GM12878 (cell line): ENCODE measurements around the gene CCNY. TPM values are rescaled to one million over a fixed set of nuclear protein-coding genes. Genes with fewer than 3 reads are reported as not detected.

Source experiments
- ATAC-seq: fragments of 200-7000 bp; cut with Tn5 transposase; 3 replicates; pipeline ENCODE4 v1.9.1; 2020; ENCODE audit warnings: mild to moderate bottlenecking, moderate library complexity
- BruUV-seq: library from RNA; stranded (reverse); fragments of 400-500 nt; replicated peaks from 2 replicates; lab custom pipeline; 2021; lab: Mats Ljungman, UMichigan
- CTCF ChIA-PET: fragments of 300-600 bp; sonication (Branson Sonifier 250); formaldehyde crosslinking; extraction: SDS; loops from one replicate; lab custom pipeline; 2021; ENCODE audit warnings: inconsistent platforms; lab: Yijun Ruan, JAX
- POLR2A ChIA-PET: fragments of 350-600 bp; formaldehyde crosslinking; extraction: SDS; loops from one replicate; lab custom pipeline; 2021; ENCODE audit warnings: inconsistent platforms; lab: Charles Lee
- RAD21 ChIA-PET: fragments of 300-600 bp; sonication (Branson Sonifier 250); formaldehyde crosslinking; loops from one replicate; lab custom pipeline; 2023; ENCODE audit warnings: antibody characterized with exemption; ENCODE audit not compliant: unreplicated experiment; lab: Charles Lee
- SMC1A ChIA-PET: fragments of 300-600 bp; sonication (Branson Sonifier 250); formaldehyde crosslinking; loops from one replicate; lab custom pipeline; 2023; ENCODE audit not compliant: unreplicated experiment, uncharacterized antibody; lab: Charles Lee
- DNase-seq: peaks from one replicate; pipeline ENCODE4 v3.0.0-alpha.2; 2011; ENCODE audit warnings: low read depth, low spot score
- FAIRE-seq: peaks from 3 replicates; lab custom pipeline; 2011; peaks lifted over from hg19 to GRCh38; lab: Jason Lieb, UNC
- H2AFZ ChIP-seq: 2 replicates; pipeline ENCODE4 v1.6.0; 2011; ENCODE audit warnings: low read depth, low read length, control low read depth; ENCODE audit not compliant: control insufficient read depth
- H3K27ac ChIP-seq: 2 replicates; pipeline ENCODE4 v1.5.1; 2011; ENCODE audit warnings: control low read depth; ENCODE audit not compliant: control insufficient read depth, insufficient read depth
- H3K27me3 ChIP-seq, 2 experiments: replicated peaks in 1 of 2; 2 replicates each; pipeline versions ENCODE4 v1.6.0 to v1.6.1; 2011; ENCODE audit warnings: low read length in 1 of 2; ENCODE audit not compliant: control insufficient read depth in 2 of 2, insufficient read depth in 2 of 2
- H3K36me3 ChIP-seq, 2 experiments: 2 replicates each; pipeline ENCODE4 v1.5.1; 2011; ENCODE audit warnings: low read length in 1 of 2; ENCODE audit not compliant: control insufficient read depth in 2 of 2, insufficient read depth in 2 of 2
- H3K4me1 ChIP-seq: 2 replicates; pipeline ENCODE4 v1.6.1; 2011; ENCODE audit warnings: mild to moderate bottlenecking, low read length, moderate library complexity, mixed read lengths; ENCODE audit not compliant: control insufficient read depth, insufficient read depth
- H3K4me2 ChIP-seq: 2 replicates; pipeline ENCODE4 v1.6.0; 2011; ENCODE audit warnings: control low read depth; ENCODE audit not compliant: control insufficient read depth, insufficient read depth
- H3K4me3 ChIP-seq: fragments of 200-600 bp; sonication (generic); 2 replicates; pipeline ENCODE4 v1.5.1; 2016
- H3K79me2 ChIP-seq: 2 replicates; pipeline ENCODE4 v1.6.0; 2011; ENCODE audit warnings: low read length; ENCODE audit not compliant: control insufficient read depth, insufficient read depth
- H3K9ac ChIP-seq: 2 replicates; pipeline ENCODE4 v1.8.0; 2011; ENCODE audit warnings: low read length, control low read depth, mixed read lengths; ENCODE audit not compliant: control insufficient read depth, insufficient read depth
- H3K9me3 ChIP-seq: replicated peaks from 3 replicates; pipeline ENCODE4 v1.5.1; 2011; ENCODE audit warnings: mild to moderate bottlenecking, low read length; ENCODE audit not compliant: control insufficient read depth, insufficient read depth
- H4K20me1 ChIP-seq: 2 replicates; pipeline ENCODE4 v1.6.0; 2011; ENCODE audit not compliant: control insufficient read depth, insufficient read depth
- BRCA1 ChIP-seq: IDR thresholded peaks from 2 replicates; pipeline ENCODE4 v1.6.1; 2011; ENCODE audit warnings: low read depth, low read length, improper control_type of control experiment
- ETV6 ChIP-seq, 2 experiments: fragments of 450-650 bp in 1 of 2; IDR thresholded peaks in 1 of 2; conservative IDR thresholded peaks in 1 of 2; 2 replicates each; pipeline ENCODE4 v1.6.1; 2014; ENCODE audit warnings: antibody characterized with exemption in 1 of 2, borderline replicate concordance in 1 of 2, low read depth in 1 of 2, mild to moderate bottlenecking in 1 of 2, moderate library complexity in 1 of 2
- MTA2 ChIP-seq: fragments of 450-650 bp; IDR thresholded peaks from 2 replicates; pipeline ENCODE4 v1.6.1; 2016; ENCODE audit warnings: low read depth, mild to moderate bottlenecking, moderate library complexity
- NFXL1 ChIP-seq: fragments of 450-650 bp; IDR thresholded peaks from 2 replicates; pipeline ENCODE4 v1.6.1; 2017; ENCODE audit warnings: antibody characterized with exemption, mild to moderate bottlenecking, borderline replicate concordance
- NR2C2 ChIP-seq: IDR thresholded peaks from 2 replicates; pipeline ENCODE4 v1.6.1; 2011; ENCODE audit warnings: borderline replicate concordance, low read depth; ENCODE audit not compliant: control insufficient read depth, insufficient read length
- PKNOX1 ChIP-seq: fragments of 450-650 bp; IDR thresholded peaks from 2 replicates; pipeline ENCODE4 v1.6.1; 2016; ENCODE audit warnings: mild to moderate bottlenecking
- PML ChIP-seq: IDR thresholded peaks from 2 replicates; pipeline ENCODE4 v1.6.1; 2012; ENCODE audit warnings: low read length, inconsistent platforms
- POU2F2 ChIP-seq: IDR thresholded peaks from 3 replicates; pipeline ENCODE4 v1.6.1; 2011; ENCODE audit warnings: low read depth, mild to moderate bottlenecking, low read length, borderline replicate concordance
- RAD51 ChIP-seq: fragments of 450-650 bp; IDR thresholded peaks from 2 replicates; pipeline ENCODE4 v1.6.1; 2016; ENCODE audit warnings: moderate library complexity, mild to moderate bottlenecking, inconsistent platforms
- SMAD1 ChIP-seq: fragments of 450-650 bp; IDR thresholded peaks from 2 replicates; pipeline ENCODE4 v1.6.1; 2018; ENCODE audit warnings: mild to moderate bottlenecking, low read depth; ENCODE audit not compliant: partially characterized antibody
- SREBF1 ChIP-seq: IDR thresholded peaks from 2 replicates; pipeline ENCODE4 v1.6.1; 2012; ENCODE audit warnings: mild to moderate bottlenecking, low read length
- TAF1 ChIP-seq: IDR thresholded peaks from 2 replicates; pipeline ENCODE4 v1.6.1; 2011; ENCODE audit warnings: mild to moderate bottlenecking, low read depth, low read length, borderline replicate concordance
- WRNIP1 ChIP-seq: IDR thresholded peaks from 2 replicates; pipeline ENCODE4 v1.6.1; 2011; ENCODE audit warnings: low read depth, low read length, improper control_type of control experiment, borderline replicate concordance
- ZBTB11 ChIP-seq: fragments of 450-650 bp; formaldehyde crosslinking; IDR thresholded peaks from 2 replicates; pipeline ENCODE4 v1.5.0; 2022; ENCODE audit warnings: mild to moderate bottlenecking, missing genetic modification characterization
- ZNF217 ChIP-seq: fragments of 450-650 bp; IDR thresholded peaks from 2 replicates; pipeline ENCODE4 v1.6.1; 2017; ENCODE audit warnings: antibody characterized with exemption, mild to moderate bottlenecking
- WGBS: methylation state at CpG from one replicate; pipeline ENCODE4 v1.1.6; 2016; ENCODE audit warnings: low lambda C conversion rate; ENCODE audit not compliant: insufficient replicate concordance, insufficient coverage; ENCODE audit errors: missing lambda C conversion rate; 5-methylcytosine and 5-hydroxymethylcytosine counted together
- in situ Hi-C: fragments of 300-500 bp; cut with MboI; formaldehyde crosslinking; loops from 9 replicates; pipeline ENCODE4 v1.14.3; 2018; ENCODE audit warnings: mixed read lengths
- intact Hi-C: fragments of 100-400 bp; cut with micrococcal nuclease; formaldehyde crosslinking; loops from one replicate; pipeline ENCODE4 v1.14.2; 2022; ENCODE audit not compliant: unreplicated experiment
- polyA plus RNA-seq, 11 experiments: library from polyadenylated mRNA; depleted of rRNA in 4 of 11; unstranded in 6 of 11; stranded (reverse) in 5 of 11; fragments of >200 nt; fragmentation: Nextera tagmentation in 4 of 11; fragmentation: Illumina TruSeq in 1 of 11; extraction: Ambion mirVana in 4 of 11; extraction: Trizol in 1 of 11; gene quantifications; 1 replicate in 1 of 11; 2 replicates in 10 of 11; pipeline versions ENCODE4 v1.2.1 to v1.2.3, GENCODE V29; 2011 to 2016; ENCODE audit warnings: inconsistent platforms in 2 of 11, missing spikeins in 2 of 11, low read depth in 1 of 11
- total RNA-seq, 4 experiments: library from RNA; depleted of rRNA in 3 of 4; stranded (reverse); fragments of >200 nt in 3 of 4; fragmentation: Illumina TruSeq in 1 of 4; extraction: Trizol in 1 of 4; gene quantifications; 2 replicates each; pipeline versions ENCODE4 v1.2.1 to v1.2.3, GENCODE V29; 2013 to 2021
- TF ChIP-seq, protein P1 (sequence below): fragments of 450-650 bp; IDR thresholded peaks from 2 replicates; pipeline ENCODE4 v1.6.1; 2017; ENCODE audit warnings: antibody characterized with exemption, mild to moderate bottlenecking, moderate library complexity

Gene CCNY
- total and polyA plus RNA-seq, 10 of the 15 experiments (the other 5 are each of a cell fraction or from before 2014, with no cell fraction given): 3.6 to 50.0 (median 26.1) TPM

DNA sequence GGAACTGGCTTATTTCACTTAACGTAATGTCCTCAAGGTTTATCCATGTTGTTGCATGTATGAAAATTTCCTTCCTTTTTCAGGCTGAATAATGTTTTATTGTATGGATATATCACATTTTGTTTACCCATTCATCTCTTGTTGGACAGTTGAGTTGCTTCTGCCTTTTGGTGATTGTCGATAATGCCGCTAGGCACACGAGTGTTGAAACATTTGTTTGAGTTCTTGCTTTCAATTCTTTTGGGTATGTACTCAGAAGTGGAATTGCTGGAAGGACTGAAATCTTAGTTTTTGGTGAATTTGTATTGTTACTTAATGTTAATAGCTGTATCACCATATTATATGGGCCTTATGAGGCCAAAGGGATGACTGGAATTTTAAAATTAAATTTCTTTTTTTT, 23.6 kb downstream of the CCNY start:
- Histone ChIP-seq H3K9ac (no peak overlapping the region), H3K27me3 (no peaks in the 10 kb centered on the region), H3K4me2 (no peak overlapping the region), H3K36me3 (no peaks in the 10 kb centered on the region), H3K4me3 (no peak overlapping the region), H3K79me2 (peaks cover 38% of the 10 kb centered on the region), H3K4me1 (peaks cover 18% of the 10 kb centered on the region), H4K20me1 (no peaks in the 10 kb centered on the region), H2AFZ (no peak overlapping the region), H3K27ac (no peak overlapping the region), H3K9me3 (no peaks in the 10 kb centered on the region)
- WGBS: 97% methylated on average over 4 of the region's 4 CpGs
- no peak for DNase-seq
- POLR2A ChIA-PET: interaction anchor here (1.1 kb wide), 1 partner anchor 12 kb away, joined by 3 read pairs; no protein-coding TSS in a partner anchor
- FAIRE-seq: no peak
- in situ Hi-C loops: no loop called here
- no peak for ATAC-seq
- intact Hi-C loops: no loop called here
- CTCF ChIA-PET: interaction anchor here (0.5 to 1.4 kb wide), 2 partner anchors 19 to 946 kb away, joined by 3 read pairs; no protein-coding TSS in a partner anchor
- SMC1A ChIA-PET: no interaction called here
- RAD21 ChIA-PET: no interaction called here
- BruUV-seq: no TSS peak
- TF ChIP-seq BRCA1: no peak
- no peak for TF ChIP-seq TAF1
- TF ChIP-seq PKNOX1: no peak
- no peak for TF ChIP-seq ETV6 (conservative IDR thresholded peaks at IDR 0.05 in 1 of 2, IDR thresholded peaks at IDR 0.05 in 1 of 2; ENCODE audit: borderline replicate concordance in 1 of 2, low read depth in 1 of 2)
- TF ChIP-seq MTA2: no peak
- no peak for TF ChIP-seq PML
- TF ChIP-seq SMAD1: no peak
- no peak for TF ChIP-seq POU2F2
- no peak for TF ChIP-seq NR2C2
- no peak for TF ChIP-seq ZBTB11 (CRISPR knock-in tag)
- no peak for TF ChIP-seq ZNF217
- no peak for TF ChIP-seq NFXL1
- TF ChIP-seq, protein P1, sequence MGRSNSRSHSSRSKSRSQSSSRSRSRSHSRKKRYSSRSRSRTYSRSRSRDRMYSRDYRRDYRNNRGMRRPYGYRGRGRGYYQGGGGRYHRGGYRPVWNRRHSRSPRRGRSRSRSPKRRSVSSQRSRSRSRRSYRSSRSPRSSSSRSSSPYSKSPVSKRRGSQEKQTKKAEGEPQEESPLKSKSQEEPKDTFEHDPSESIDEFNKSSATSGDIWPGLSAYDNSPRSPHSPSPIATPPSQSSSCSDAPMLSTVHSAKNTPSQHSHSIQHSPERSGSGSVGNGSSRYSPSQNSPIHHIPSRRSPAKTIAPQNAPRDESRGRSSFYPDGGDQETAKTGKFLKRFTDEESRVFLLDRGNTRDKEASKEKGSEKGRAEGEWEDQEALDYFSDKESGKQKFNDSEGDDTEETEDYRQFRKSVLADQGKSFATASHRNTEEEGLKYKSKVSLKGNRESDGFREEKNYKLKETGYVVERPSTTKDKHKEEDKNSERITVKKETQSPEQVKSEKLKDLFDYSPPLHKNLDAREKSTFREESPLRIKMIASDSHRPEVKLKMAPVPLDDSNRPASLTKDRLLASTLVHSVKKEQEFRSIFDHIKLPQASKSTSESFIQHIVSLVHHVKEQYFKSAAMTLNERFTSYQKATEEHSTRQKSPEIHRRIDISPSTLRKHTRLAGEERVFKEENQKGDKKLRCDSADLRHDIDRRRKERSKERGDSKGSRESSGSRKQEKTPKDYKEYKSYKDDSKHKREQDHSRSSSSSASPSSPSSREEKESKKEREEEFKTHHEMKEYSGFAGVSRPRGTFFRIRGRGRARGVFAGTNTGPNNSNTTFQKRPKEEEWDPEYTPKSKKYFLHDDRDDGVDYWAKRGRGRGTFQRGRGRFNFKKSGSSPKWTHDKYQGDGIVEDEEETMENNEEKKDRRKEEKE: no peak
- TF ChIP-seq WRNIP1: no peak
- TF ChIP-seq SREBF1: no peak
- no peak for TF ChIP-seq RAD51
